Measurements from ENCODE around the gene ZNF649.
A peak's percentile ranks its signal among the peaks of the same experiment; 100 is the strongest.

- TF ChIP-seq CTCF (IDR thresholded peaks at IDR 0.05; ENCODE audit: poor library complexity): peak; percentile 50
- no peak for TF ChIP-seq EZH2 (IDR thresholded peaks at IDR 0.05; ENCODE audit: borderline replicate concordance)
- TF ChIP-seq EZH2phosphoT487 (IDR thresholded peaks at IDR 0.05; ENCODE audit: low read depth, severe bottlenecking, unreplicated experiment): no peak
Measured at GRCh38 chr19:51926784-51927741, 22.2 kb upstream of the ZNF649 start, which contains the start of gene ZNF613.

Data from hepatocyte (in vitro differentiated cells).